GM18519 (cell line): ENCODE results near the gene CDKAL1.
"Not testable (repeated sequence)": the region's sequence is repeated elsewhere in the genome, so short reads cannot be mapped to it uniquely, and the experiment has no call there.

Source experiments
- ATAC-seq: cut with Tn5 transposase; IDR thresholded peaks from one replicate; pipeline ENCODE4 v1.9.1; 2021; ENCODE audit warnings: mild to moderate bottlenecking, moderate library complexity; ENCODE audit not compliant: unreplicated experiment, low FRiP score

The CDKAL1 gene

GRCh38 chr6:20705741-20706140, 171.5 kb downstream of the CDKAL1 start:
- ATAC-seq = no peak

DNA sequence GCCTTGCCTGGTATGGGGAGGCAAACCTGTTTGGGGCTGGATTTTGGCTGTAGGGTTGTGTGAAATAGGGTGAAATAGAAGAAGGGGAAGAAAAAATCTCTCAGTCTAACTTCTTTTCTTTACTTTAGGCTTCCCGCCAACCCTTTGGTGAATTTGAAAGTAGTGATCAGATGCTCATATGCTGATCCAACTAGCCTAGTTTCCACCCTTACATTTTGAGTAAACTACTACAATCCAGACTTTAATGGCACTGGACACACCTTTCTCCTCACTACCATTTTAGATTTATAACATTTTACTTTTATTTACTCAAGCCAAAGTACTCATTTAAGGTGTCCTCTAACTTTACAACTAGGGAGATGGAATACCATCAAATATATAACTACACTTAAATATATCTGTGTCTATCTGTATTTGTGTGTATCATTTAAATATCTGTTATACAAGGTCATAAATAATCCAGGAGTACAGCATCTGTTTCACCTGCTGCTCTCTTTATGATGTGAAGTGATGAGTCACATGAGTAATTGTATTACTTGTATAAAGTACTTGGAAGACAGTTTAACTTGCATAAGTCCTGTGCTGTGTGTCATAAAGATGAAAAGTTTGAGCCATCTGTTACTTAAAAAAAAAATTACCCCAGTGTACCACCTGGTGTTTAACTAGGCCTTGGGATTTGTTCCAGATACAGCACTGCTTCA, 172.1 kb downstream of the CDKAL1 start:
- ATAC-seq = no peak

DNA sequence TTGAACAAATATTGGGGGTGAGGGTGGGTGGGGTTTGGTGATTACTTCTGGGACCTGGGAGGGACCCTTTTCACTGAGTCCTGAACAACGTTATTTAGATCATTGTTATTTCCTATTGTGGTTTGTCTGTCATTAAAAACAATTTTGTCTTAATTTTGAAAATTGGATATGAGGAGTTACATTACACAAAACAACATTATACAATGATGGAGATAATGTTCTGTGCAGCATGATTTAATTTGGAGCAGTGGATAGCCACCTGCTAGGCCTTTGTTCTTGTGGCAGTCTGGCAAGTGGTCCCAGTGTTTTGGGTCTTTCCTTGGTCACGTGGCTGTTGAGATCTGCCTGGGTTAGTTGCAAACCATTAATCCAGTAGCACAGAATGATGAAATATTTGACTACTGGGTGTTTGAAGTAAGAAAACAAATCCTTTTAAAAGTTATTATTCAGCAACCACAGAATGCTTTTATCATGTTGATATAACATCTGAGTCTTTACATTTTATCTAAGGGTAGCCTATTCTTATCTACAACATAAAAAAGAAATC, 172.8 kb downstream of the CDKAL1 start:
- no peak for ATAC-seq

- no peak for ATAC-seq
Observed at GRCh38 chr6:20707870-20708269, 173.6 kb downstream of the CDKAL1 start.

GRCh38 chr6:20708367-20709124, 174.3 kb downstream of the CDKAL1 start:
- peak; percentile 60 for ATAC-seq

- no peak for ATAC-seq
Observed at GRCh38 chr6:20709451-20709850, 175.2 kb downstream of the CDKAL1 start.

- ATAC-seq = no peak
Observed at GRCh38 chr6:20710341-20710740, 176.1 kb downstream of the CDKAL1 start.

GRCh38 chr6:20711518-20711917, 177.3 kb downstream of the CDKAL1 start:
- ATAC-seq = no peak

DNA sequence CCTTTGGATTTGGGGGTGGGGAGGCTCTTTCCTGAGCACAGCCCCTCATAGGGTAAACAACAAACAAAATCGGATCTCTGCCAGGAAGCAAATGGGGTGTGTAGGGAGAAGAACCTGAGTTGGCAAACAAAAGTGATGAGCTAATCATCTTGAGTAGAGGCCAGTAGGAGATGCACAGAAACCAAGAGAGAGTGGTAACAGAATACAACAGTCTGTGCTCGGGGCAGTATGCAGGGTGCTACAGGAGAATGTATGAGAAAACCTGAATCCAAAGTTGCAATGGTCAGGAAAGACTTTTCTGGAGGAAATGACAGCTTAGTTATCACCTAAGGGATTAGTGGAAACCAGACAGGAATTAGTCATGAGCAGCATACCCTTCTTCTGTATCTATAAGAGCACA, 177.8 kb downstream of the CDKAL1 start:
- ATAC-seq = no peak

DNA sequence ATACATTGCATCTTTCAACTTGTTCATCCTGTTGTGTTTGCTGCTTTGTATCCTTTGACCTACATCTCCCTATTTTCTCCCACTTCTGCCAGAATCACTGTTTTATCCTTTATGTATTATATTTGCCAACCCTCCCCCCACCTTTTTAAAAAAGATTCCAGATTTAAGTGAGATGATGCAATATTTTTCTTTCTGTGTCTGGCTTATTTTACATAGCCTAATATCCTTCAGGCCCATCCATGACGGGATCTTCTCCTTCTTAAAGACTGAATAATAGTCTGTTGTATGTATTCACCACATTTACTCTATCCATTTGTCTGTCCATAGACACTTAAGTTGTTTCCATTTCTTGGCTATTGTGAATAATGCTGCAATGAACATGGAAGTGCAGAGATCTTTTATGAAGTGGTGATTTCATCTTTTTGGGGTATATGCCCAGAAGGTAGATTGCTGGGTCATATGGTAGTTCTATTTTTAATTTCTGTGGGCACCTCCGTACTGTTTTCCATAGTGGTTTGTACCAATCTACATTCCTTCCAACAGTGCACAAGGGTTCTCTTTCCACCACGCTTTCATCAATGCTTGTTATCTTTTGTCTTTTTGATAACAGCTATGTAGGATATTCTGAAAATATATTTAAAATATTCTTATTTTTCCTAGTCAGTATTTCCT, 181.0 kb downstream of the CDKAL1 start:
- no peak for ATAC-seq

DNA sequence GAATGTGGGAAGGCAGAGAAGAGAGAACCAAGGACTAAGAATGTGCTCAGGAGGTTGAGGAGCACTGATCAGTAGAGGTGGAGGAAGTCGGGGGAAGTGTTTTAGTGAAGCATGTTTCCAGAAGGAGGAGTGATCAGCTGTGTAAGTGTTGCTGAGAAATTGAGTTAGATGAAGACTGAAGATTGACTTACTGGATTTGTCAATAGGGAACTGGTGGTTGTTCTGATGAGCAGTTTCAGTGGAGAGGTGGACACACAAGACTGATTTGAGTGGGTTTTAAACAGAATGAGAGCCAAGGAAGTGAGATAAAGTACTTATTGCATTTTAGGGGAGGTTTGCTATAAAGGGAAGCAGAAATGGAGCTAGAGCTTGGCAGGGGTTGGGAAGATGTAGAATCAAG, 182.6 kb downstream of the CDKAL1 start:
- ATAC-seq = peak; percentile 83

DNA sequence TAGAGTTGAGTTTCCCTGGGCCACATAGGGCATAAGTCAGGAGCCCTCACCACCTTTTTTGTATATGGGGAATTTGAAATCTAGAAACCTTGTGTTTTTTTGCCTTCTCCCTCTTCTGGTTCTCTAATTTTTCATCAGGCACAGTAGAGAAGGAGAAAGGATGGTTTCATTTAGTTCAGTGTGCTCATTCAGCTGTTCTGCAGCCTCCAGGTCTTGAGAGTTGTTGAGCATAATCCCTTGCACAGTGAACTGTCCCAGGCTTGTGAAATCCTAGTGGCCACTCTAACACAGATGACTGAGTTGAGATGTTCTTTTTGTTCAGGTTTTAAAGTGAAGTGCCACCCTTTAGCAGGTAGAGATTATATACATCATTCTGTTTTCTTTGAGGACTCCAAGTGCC, 183.5 kb downstream of the CDKAL1 start:
- no peak for ATAC-seq

DNA sequence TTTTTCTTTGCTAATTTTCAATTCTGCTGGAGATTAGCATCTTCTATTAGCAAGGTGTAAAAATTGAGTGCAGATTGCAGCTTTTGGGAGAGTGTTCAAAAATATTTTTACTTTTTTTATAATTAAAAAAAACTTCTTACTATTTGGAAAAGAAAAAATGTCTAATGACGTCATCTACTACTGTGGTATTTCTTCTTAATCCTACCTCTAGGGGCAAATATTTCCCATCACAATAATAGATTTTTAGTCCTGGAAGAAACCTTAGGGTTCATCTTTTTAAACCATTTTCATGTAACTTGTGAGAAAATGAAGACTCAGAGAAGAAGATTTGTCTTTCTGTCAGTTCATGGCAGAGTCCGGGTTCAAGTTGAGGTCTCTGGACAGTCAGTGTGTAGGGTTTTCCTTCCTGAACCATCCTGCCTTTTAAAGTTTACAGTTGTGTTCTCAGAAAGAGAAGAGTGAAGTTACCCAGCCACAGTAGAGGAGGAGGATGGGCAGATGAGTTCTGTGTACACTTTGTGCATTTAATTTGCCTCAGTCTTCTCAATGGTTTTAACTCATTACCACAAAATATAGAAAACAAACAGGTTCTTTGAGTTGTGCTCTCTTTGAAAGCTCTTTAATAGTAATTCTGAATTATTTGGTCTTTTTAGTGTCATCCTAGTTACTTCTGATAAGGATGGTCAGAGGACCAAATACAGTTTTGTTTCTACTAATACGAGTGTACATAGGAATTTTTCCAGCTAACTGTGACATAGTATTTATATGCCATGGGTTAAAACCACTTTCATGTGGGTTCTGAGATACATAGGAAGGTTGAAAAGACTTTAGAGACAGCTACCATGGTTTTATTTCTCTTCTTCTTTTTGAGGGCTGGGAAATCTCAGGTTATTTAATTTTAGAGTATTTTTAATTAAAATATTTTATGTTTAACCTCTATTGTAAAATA, 184.7 kb downstream of the CDKAL1 start:
- no peak for ATAC-seq

DNA sequence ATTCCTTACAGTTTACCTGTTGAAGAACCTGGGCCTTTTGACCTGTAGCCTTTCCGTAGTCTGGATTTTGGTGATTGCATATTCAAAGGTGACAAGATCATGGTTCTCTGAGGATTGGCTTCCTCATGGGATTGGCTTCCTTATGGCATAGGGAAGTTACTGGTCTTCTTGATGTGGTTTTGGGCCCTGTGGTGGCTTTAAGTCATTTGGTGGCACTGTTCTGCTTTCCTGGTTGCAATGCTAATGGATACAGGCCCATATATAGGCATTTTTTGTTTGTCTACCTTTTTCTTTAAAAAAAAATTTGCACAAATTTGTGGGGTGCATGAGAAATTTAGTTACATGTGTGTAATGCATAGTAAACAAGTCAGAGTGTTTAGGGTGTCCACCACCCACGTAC, 185.7 kb downstream of the CDKAL1 start:
- no peak for ATAC-seq

- ATAC-seq = not testable (repeated sequence)
Observed at GRCh38 chr6:20721121-20721520, 186.9 kb downstream of the CDKAL1 start.

- no peak for ATAC-seq
Observed at GRCh38 chr6:20722455-20722854, 188.2 kb downstream of the CDKAL1 start.

- ATAC-seq = no peak
Observed at GRCh38 chr6:20723236-20723635, 189.0 kb downstream of the CDKAL1 start.

DNA sequence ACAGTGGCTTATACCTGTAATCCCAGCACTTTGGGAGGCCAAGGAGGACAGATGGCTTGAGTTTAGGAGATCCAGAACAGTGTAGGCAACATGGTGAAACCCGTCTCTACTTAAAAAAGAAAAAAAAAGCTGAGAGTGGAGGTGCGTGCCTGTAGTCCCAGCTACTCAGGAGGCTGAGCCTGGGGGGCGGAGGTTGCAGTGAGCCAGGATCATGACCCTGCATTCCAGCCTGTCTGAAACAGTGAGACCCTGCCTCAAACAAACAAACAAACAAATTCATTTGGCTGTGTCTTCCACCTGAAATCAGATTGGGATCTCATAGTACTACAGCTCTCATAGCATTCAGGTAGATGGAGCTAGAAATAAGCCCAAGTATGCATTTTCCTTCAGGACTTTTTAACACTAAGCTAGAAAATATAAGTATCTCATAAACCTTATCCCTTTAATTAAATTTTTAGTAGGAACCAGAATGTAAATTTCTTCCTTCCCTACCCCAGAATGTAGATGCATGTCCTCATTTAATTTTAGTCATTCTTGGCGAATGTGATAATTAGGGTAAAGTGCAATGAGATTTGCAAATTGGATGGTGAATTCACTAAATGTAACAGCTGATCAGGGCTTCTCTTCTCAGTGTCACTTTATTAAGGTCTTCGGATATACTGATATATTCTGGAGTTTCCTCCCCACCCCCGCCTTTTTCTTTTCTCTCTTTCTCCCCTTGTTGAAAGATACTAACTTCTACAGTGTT, 190.4 kb downstream of the CDKAL1 start:
- ATAC-seq = no peak

- not testable (repeated sequence) for ATAC-seq
Observed at GRCh38 chr6:20725235-20725634, 191.0 kb downstream of the CDKAL1 start.
